ENCODE data around the gene WIZ.
"Not testable (repeated sequence)": the region's sequence is repeated elsewhere in the genome, so short reads cannot be mapped to it uniquely, and the experiment has no call there.

Gene WIZ

GRCh38 chr19:15449620-15450527 is at the start of gene WIZ:
TSS of gene WIZ (minus strand) at chr19:15449956. CDS start at chr19:15448307, 1,649 bp downstream.
- ATAC-seq (replicated peaks; ENCODE audit: extremely low read depth, poor library complexity, severe bottlenecking), result peak; percentile 75
- Mint-ChIP-seq H3K27ac (ENCODE audit: low read depth) (peak within 1 kb of the TSS; percentile 87), H3K9me3 (no peaks in the 10 kb centered on the region), H3K4me1 (peaks cover 33% of the 10 kb centered on the region), H3K36me3 (ENCODE audit: insufficient read depth) (peaks cover 32% of the 10 kb centered on the region), H3K27me3 (no peaks in the 10 kb centered on the region), H3K4me3 (peak within 1 kb of the TSS; percentile 78)
- peak; percentile 73 to 79 for DNase-seq (ENCODE audit: low spot score in 2 of 2)

- no peaks in the 10 kb centered on the region for H3K36me3 Mint-ChIP-seq (ENCODE audit: insufficient read depth)
- no peaks in the 10 kb centered on the region for H3K27me3 Mint-ChIP-seq
- peaks cover 15% of the 10 kb centered on the region for H3K4me1 Mint-ChIP-seq
- no peak for ATAC-seq (replicated peaks; ENCODE audit: extremely low read depth, poor library complexity, severe bottlenecking)
- no peaks in the 10 kb centered on the region for H3K9me3 Mint-ChIP-seq
- no peak for DNase-seq (ENCODE audit: low spot score in 2 of 2)
- H3K27ac Mint-ChIP-seq (ENCODE audit: low read depth), result no peak overlapping the region
- no peak overlapping the region for H3K4me3 Mint-ChIP-seq
Measured at GRCh38 chr19:15498910-15499309, 49.2 kb upstream of the WIZ start.

GRCh38 chr19:15498156-15498858 is 48.6 kb upstream of the WIZ start:
- Mint-ChIP-seq H3K4me1 (peaks cover 15% of the 10 kb centered on the region), H3K4me3 (no peak overlapping the region), H3K27ac (ENCODE audit: low read depth) (no peak overlapping the region), H3K9me3 (no peaks in the 10 kb centered on the region), H3K27me3 (no peaks in the 10 kb centered on the region), H3K36me3 (ENCODE audit: insufficient read depth) (no peaks in the 10 kb centered on the region)
- no peak for DNase-seq (ENCODE audit: low spot score in 2 of 2)
- ATAC-seq (replicated peaks; ENCODE audit: extremely low read depth, poor library complexity, severe bottlenecking), result no peak

GRCh38 chr19:15495151-15495550 is 45.4 kb upstream of the WIZ start:
- DNase-seq (ENCODE audit: low spot score in 2 of 2) (no peak), ATAC-seq (replicated peaks; ENCODE audit: extremely low read depth, poor library complexity, severe bottlenecking) (no peak)
- no peaks in the 10 kb centered on the region for H3K36me3 Mint-ChIP-seq (ENCODE audit: insufficient read depth)
- H3K4me3 Mint-ChIP-seq, result no peak overlapping the region
- H3K27me3 Mint-ChIP-seq, result no peaks in the 10 kb centered on the region
- H3K9me3 Mint-ChIP-seq, result no peaks in the 10 kb centered on the region
- H3K27ac Mint-ChIP-seq (ENCODE audit: low read depth), result no peak overlapping the region
- peaks cover 9% of the 10 kb centered on the region for H3K4me1 Mint-ChIP-seq

- Mint-ChIP-seq H3K4me3 (no peak overlapping the region), H3K9me3 (no peaks in the 10 kb centered on the region), H3K27ac (ENCODE audit: low read depth) (no peak overlapping the region), H3K4me1 (no peaks in the 10 kb centered on the region), H3K36me3 (ENCODE audit: insufficient read depth) (no peaks in the 10 kb centered on the region), H3K27me3 (no peaks in the 10 kb centered on the region)
- no peak for ATAC-seq (replicated peaks; ENCODE audit: extremely low read depth, poor library complexity, severe bottlenecking)
- no peak for DNase-seq (ENCODE audit: low spot score in 2 of 2)
Measured at GRCh38 chr19:15488489-15489226, 38.9 kb upstream of the WIZ start.

- Mint-ChIP-seq H3K4me3 (no peak overlapping the region), H3K9me3 (no peaks in the 10 kb centered on the region), H3K4me1 (no peaks in the 10 kb centered on the region), H3K27me3 (no peaks in the 10 kb centered on the region), H3K36me3 (ENCODE audit: insufficient read depth) (no peaks in the 10 kb centered on the region), H3K27ac (ENCODE audit: low read depth) (no peak overlapping the region)
- ATAC-seq (replicated peaks; ENCODE audit: extremely low read depth, poor library complexity, severe bottlenecking) (no peak), DNase-seq (ENCODE audit: low spot score in 2 of 2) (no peak)
Measured at GRCh38 chr19:15487038-15487437, 37.3 kb upstream of the WIZ start.

- not testable (repeated sequence) for H3K36me3 Mint-ChIP-seq (ENCODE audit: insufficient read depth); DNase-seq (ENCODE audit: low spot score in 2 of 2); H3K27ac Mint-ChIP-seq (ENCODE audit: low read depth); H3K4me1 Mint-ChIP-seq; H3K27me3 Mint-ChIP-seq; H3K9me3 Mint-ChIP-seq; H3K4me3 Mint-ChIP-seq; ATAC-seq (replicated peaks; ENCODE audit: extremely low read depth, poor library complexity, severe bottlenecking)
Measured at GRCh38 chr19:15485768-15486167, 36.0 kb upstream of the WIZ start.

GRCh38 chr19:15480996-15481395 is 31.2 kb upstream of the WIZ start:
- DNase-seq (ENCODE audit: low spot score in 2 of 2); H3K4me3 Mint-ChIP-seq; H3K27ac Mint-ChIP-seq (ENCODE audit: low read depth); H3K9me3 Mint-ChIP-seq; H3K27me3 Mint-ChIP-seq; ATAC-seq (replicated peaks; ENCODE audit: extremely low read depth, poor library complexity, severe bottlenecking); H3K36me3 Mint-ChIP-seq (ENCODE audit: insufficient read depth): not testable (repeated sequence)
- H3K4me1 Mint-ChIP-seq, result peaks cover 17% of the 10 kb centered on the region

- Mint-ChIP-seq H3K36me3 (ENCODE audit: insufficient read depth) (peaks cover 4% of the 10 kb centered on the region), H3K27me3 (no peaks in the 10 kb centered on the region), H3K27ac (ENCODE audit: low read depth) (peak within 1 kb of the TSS; percentile 13), H3K4me3 (peak within 1 kb of the TSS; percentile 17), H3K9me3 (no peaks in the 10 kb centered on the region), H3K4me1 (peaks cover 17% of the 10 kb centered on the region)
- no peak for ATAC-seq (replicated peaks; ENCODE audit: extremely low read depth, poor library complexity, severe bottlenecking)
- DNase-seq (ENCODE audit: low spot score in 2 of 2), result no peak
Measured at GRCh38 chr19:15479391-15480345, 29.9 kb upstream of the WIZ start, which contains the start of gene PGLYRP2. TSS of gene PGLYRP2 (minus strand) at chr19:15479501. CDS start at chr19:15479371, 130 bp downstream.

GRCh38 chr19:15476325-15476724 is 26.6 kb upstream of the WIZ start:
- DNase-seq (ENCODE audit: low spot score in 2 of 2) (no peak), ATAC-seq (replicated peaks; ENCODE audit: extremely low read depth, poor library complexity, severe bottlenecking) (no peak)
- Mint-ChIP-seq H3K4me3 (no peak overlapping the region), H3K36me3 (ENCODE audit: insufficient read depth) (peaks cover 4% of the 10 kb centered on the region), H3K27ac (ENCODE audit: low read depth) (no peak overlapping the region), H3K27me3 (no peaks in the 10 kb centered on the region), H3K4me1 (peaks cover 23% of the 10 kb centered on the region), H3K9me3 (no peaks in the 10 kb centered on the region)

- Mint-ChIP-seq H3K36me3 (ENCODE audit: insufficient read depth) (peaks cover 4% of the 10 kb centered on the region), H3K27me3 (no peaks in the 10 kb centered on the region), H3K9me3 (no peaks in the 10 kb centered on the region), H3K27ac (ENCODE audit: low read depth) (no peak overlapping the region), H3K4me3 (no peak overlapping the region), H3K4me1 (peaks cover 23% of the 10 kb centered on the region)
- ATAC-seq (replicated peaks; ENCODE audit: extremely low read depth, poor library complexity, severe bottlenecking) (no peak), DNase-seq (ENCODE audit: low spot score in 2 of 2) (no peak)
Measured at GRCh38 chr19:15475611-15476010, 25.9 kb upstream of the WIZ start.

Measured in central memory CD8-positive, alpha-beta T cell (primary cell).